GM12874 (cell line): ENCODE measurements around the gene HNRNPAB.

Source experiments
- TF ChIP-seq, protein P1 (sequence below): IDR thresholded peaks from 2 replicates; pipeline ENCODE4 v1.5.1; 2011; ENCODE audit warnings: low read depth, mild to moderate bottlenecking, control low read depth, low read length, moderate library complexity; ENCODE audit not compliant: insufficient read depth

Gene HNRNPAB

DNA sequence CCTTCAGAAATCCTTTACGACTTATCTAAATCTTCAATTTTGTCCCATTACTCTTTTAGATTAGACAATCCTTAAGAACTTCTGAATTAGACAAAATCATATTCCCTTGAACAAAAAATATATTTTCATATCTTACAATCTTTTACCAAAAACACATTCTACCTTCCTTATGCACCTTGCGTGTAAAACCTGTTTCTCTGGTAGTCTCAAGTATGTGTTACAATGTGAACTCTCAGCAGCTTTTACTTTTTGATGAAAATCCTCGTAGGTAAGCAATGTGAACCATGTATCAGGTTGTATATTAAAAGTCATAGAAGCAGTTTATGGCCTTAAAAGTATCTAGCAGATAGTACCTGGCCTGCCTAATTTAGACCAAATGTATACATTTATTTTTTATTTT, 29.9 kb upstream of the HNRNPAB start:
- TF ChIP-seq, protein P1, sequence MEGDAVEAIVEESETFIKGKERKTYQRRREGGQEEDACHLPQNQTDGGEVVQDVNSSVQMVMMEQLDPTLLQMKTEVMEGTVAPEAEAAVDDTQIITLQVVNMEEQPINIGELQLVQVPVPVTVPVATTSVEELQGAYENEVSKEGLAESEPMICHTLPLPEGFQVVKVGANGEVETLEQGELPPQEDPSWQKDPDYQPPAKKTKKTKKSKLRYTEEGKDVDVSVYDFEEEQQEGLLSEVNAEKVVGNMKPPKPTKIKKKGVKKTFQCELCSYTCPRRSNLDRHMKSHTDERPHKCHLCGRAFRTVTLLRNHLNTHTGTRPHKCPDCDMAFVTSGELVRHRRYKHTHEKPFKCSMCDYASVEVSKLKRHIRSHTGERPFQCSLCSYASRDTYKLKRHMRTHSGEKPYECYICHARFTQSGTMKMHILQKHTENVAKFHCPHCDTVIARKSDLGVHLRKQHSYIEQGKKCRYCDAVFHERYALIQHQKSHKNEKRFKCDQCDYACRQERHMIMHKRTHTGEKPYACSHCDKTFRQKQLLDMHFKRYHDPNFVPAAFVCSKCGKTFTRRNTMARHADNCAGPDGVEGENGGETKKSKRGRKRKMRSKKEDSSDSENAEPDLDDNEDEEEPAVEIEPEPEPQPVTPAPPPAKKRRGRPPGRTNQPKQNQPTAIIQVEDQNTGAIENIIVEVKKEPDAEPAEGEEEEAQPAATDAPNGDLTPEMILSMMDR, result no peak

DNA sequence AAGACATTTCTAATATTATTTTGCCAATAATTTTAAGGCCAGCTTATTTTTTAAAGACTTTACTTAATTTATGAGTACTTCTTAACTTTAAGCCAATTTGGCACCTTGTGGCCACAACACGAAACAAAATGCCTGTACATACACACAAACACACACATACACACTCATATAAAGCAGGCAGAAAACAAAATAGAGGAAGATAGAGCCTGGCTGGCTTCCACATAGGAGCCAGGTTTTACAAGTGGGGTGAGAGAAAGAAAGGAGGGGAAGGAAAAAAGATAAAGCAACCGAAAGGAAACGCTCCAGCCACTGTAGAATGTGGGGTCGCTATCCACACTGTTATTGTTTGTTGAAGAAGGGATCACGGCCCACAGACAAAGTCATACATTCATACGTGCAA, 27.5 kb upstream of the HNRNPAB start:
- TF ChIP-seq, protein P1, result no peak

DNA sequence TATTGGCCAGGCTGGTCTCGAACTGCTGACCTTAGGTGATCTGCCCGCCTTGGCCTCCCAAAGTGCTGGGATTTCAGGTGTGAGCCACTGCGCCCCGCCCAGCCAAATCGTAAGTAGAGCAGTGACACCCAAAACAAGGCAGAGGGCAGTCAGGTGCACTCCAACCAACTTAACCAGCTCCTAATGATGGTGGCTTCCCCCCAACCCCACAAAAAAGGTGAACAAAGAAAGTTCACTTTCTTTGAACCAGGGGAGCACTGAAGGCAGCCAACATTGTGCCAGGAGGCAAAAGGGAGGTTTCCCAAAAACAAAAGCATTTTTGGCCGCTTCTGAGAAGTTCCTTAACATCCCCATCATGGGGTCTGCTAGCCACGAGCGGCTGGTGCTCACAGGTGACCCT, 26.8 kb upstream of the HNRNPAB start:
- TF ChIP-seq, protein P1, result no peak

DNA sequence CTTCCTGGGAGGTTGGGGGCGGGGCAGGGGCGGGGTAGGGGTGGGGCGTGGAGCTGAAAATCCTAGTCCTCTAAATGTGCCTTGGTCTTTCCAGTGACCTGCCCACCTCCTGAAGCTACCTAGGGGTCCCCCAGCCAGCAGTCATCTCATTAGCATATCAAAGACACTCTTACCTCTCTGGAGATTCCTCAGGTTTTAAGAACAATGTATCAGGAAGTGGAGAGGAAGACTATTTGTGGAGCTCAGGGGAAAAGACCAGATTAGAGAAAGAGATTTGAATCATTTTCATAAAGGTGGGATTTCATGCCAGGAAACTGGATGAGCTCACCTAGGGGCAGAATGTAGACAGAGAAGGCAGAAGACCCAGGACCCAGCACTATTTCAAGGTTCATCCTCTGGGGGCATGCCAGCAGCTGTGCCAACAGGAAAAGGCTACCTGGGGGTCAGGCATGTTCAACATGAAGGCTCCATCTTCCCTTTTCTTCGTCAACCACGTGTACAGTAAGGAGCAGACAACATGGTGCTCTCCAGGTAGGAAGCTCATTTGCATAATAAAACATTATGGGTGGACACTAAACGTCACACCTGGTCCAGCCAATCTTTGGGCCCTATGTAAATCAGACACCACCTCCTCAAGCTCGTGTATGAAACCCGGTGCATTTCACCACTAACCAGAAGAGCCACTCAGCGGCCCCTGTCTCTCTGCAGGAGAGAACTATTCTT, 24.0 kb upstream of the HNRNPAB start:
- TF ChIP-seq, protein P1, result no peak

DNA sequence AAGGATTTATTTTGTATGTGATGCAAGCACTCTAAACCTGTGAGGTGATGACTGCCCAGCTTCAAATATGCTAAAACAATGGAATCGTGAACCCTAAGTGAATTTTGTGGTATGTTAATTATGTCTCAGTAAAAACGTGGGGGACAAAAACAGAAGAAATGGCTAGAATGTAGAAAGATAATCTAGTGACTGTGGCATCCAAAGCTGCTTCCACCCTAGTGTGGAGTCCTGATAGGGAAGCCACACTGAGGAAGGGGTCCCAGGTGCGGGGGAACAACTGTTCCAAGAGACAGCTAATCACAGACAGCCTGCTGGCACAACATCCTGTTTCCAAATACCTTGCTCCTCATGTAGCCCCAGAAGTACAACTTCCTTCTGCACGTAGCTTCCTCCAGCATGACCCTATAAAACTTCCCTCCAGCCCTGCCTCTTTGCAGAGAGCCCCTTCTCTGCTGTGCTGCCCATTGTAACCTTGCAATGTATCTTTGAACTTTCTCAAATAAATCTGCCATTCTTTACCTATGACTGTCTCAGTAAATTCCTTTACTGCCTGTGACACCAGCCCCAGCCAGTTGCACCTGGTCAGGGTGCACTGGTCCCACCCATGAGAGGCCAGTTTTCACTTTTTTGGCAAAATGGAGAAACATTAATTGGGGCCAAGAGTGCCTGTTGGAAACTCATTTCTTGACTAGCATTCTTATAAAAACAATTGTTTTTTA, 22.0 kb upstream of the HNRNPAB start:
- TF ChIP-seq, protein P1, result no peak

DNA sequence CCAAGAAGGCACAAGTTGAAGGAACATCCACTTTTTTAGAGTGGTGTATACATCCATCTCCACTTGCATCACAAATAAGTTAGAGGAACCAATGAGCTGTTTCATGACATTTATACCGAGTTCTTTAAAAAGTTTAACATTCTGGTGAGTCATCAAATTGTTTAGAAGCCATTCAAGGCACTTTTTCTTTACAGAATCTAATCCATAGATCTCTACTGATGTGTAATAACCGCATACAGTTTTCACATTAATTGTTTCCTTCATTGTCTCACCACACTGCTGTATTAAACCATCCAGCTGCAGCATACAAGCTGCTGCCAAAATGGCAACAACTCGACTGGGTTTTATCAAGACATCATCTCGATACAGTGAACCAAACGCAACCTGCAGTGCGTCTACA, 17.9 kb upstream of the HNRNPAB start:
- TF ChIP-seq, protein P1, result no peak

DNA sequence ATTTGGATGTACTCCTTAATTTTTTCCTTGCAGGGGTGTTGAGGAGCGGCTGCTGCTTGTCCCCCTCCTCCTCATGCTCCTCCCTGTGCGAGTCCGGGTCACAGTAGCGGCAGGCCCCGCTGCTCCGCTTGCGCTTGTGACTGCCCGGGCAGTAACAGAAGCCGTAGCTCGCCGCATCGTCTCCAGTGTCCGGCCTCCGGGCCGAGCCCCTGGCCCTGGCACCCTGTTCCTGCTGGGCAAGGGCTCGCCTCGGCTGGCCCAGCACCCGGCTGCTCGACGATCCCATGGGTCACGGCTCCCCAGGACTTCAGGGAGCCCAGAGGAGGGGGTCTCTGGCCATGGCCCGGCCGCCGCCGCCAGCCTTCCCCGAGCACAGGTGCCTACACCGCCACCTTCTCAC, 17.3 kb upstream of the HNRNPAB start, which contains the start of gene GMCL2:
GMCL2 (minus strand) TSS at position 358 of the 400 bp plus-strand sequence; CDS start at position 286, 72 bp downstream.
- TF ChIP-seq, protein P1, result no peak
